GM19239 (cell line): ENCODE data around the gene RSPH9.

Experiments used
- DNase-seq: peaks from one replicate; pipeline ENCODE4 v3.0.0; 2011; ENCODE audit warnings: low spot score; ENCODE audit not compliant: insufficient read length
- FAIRE-seq: peaks from 2 replicates; lab custom pipeline; 2011; peaks lifted over from hg19 to GRCh38; lab: Jason Lieb, UNC

RSPH9 gene, protein sequence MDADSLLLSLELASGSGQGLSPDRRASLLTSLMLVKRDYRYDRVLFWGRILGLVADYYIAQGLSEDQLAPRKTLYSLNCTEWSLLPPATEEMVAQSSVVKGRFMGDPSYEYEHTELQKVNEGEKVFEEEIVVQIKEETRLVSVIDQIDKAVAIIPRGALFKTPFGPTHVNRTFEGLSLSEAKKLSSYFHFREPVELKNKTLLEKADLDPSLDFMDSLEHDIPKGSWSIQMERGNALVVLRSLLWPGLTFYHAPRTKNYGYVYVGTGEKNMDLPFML

DNA sequence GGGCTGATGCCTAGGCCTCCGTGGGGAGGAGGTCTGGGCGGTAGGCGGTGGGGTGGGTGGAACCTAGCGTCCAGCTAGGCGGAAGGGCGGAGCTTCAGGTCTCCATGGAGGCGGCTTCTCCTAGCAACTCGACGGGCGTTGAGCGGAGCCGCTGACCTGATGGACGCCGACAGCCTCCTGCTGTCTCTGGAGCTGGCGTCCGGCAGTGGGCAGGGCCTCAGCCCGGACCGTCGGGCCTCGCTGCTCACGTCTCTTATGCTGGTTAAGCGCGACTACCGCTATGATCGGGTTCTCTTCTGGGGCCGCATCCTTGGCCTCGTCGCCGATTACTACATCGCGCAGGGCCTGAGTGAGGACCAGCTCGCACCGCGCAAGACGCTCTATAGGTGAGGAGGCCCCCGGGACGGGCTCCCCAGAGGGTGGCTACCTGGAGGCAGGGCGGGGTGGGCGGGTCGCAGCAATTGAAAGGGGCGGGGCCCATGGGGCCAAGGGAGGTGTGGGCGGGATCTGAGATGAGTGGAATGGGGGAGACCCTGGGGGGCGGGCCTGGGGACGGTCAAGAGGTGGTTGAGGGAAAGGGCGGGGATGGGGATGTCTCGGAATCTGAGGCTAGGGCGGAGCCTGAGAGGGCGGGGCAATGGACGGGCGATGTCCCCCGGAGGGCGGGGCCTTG lies at the start of gene RSPH9:
Gene RSPH9 (plus strand): TSS at position 97 of the 673 bp plus-strand sequence. CDS start 63 bp downstream, at position 160.
- FAIRE-seq: peak; percentile 73
- DNase-seq: no peak

DNA sequence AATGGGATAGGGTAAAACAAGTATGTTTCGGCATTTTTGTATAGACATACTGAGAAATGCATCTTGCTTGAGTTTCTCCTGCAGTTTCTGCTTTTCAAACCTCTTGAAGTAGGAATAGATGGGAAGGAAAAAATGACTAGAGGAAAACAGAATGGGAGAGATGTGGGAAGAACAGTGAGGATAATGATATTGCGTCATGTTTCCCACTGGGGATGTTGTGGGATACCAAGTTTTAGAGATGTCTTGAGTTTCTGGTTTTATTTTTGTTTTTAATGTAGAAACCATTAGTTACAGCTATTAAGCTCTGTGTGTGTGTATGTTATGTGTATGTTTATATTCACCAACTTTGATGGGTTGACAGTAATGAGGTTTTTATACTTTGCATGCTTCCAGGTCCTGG lies 44.2 kb upstream of the RSPH9 start:
- no peak for DNase-seq
- FAIRE-seq: no peak

DNA sequence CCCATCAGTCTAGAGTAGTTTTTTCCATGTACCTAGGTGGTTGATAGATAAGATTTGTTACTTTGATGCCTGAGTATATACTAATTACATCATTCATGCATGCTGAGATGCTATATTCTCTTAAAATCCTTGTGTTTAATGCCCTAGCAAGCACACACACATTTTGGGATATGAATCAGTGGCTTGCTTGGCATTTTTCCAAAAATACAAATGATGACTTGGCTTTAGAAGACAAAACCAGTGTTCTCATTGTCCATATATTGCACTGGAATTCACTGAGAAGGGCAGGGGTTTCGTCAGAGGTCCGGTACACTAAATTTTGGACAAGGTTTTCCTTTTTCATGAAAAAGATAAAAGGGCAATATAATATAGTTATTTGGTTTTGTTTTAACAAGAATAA lies 40.7 kb upstream of the RSPH9 start:
- DNase-seq (no peak), FAIRE-seq (no peak)

DNA sequence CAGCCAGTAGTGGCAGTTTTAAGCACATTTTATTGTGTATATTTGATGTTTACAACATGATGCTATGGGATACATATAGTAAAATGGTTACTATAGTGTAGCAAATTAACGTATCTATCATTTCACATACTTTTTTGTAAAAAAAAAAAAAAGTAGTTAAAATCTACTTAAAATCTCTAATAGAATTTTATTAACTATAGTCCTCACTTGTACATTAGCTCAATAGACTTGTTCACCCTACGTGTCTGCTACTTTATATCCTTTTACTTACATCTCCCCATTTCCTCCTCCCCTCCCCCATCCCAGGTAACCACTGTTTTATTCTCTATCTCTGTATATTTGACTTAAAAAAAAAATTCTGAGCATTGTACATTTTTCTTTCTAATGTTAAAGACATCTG lies 38.8 kb upstream of the RSPH9 start:
- no peak for FAIRE-seq
- DNase-seq: no peak

DNA sequence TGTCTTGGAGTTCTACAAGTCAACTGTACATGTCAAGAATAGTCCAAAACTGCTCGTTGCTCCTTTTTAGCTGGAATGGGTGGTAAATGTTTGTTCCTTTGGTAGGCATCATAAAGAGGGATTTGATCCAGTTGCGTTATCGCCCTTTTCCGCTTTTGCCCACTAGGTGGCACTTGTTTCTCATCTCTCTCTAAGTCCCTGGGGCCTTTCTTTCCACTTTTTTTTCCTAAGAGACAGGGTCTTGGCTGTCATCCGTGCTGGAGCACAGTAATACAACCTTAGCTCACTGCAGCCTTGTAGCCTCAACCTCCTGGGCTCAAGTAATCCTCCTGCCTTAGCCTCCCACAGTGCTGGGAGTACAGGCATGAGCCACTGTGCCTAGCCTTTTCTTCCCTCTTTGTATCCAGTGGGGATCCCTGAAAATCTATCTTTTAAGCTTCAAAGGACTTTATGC lies 36.5 kb upstream of the RSPH9 start:
- FAIRE-seq: peak; percentile 80
- DNase-seq: no peak

DNA sequence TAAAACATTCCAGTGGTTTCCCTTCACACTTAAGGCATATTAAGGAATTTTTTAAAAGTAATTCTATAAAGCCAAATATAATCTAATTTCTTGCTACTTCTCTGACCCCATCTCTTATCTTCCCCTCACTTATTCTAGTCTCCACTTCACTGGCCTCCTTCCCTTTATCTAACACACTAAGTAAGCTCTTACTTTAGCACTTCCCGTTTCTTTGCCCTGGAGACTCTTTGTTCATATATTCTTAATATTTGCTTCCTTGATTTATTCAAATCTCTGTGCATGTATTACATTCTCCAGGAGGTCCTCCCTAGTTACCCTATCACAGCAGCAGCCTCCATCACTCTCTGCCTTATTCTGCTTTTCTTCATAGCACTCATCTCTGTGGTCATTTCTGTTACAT lies 36.0 kb upstream of the RSPH9 start:
- FAIRE-seq: no peak
- no peak for DNase-seq

DNA sequence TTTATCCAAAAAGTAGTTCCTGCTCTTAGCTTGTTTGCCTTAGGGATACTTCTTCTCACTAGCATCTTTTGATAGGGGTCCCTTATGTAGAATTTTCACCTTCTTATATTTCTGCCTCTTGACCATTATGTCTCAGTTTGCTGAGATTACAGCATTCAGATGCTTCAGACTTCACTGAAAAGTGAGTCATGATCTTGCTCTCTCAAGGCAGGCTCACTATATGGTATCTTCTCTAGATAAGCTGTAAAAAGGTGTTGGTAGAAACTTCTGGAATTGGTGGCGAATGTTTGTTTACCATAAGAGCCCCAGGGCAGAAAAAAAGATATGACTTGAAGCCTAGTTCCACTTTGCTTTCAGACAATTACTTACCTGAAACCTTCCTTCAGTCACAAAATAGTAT lies 35.4 kb upstream of the RSPH9 start:
- DNase-seq: no peak
- no peak for FAIRE-seq

DNA sequence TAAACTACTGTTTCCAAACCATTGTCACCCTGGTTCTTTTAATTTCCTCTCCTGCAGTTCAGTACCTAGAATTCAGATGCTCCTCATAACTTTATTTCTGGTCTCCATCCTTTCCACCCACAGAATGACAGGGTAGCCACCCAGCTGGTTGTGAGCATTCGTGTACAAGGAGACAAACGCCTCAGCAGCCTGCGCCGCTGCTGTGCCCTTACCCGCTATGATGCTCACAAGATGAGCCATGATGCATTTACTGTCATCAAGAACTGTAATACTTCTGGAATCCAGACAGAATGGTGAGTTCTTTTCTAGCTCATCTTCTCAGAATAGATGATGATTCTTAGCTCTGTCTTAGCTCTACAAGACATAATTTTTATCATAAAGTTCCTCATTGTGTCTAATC lies 34.4 kb upstream of the RSPH9 start:
- DNase-seq (no peak), FAIRE-seq (no peak)

DNA sequence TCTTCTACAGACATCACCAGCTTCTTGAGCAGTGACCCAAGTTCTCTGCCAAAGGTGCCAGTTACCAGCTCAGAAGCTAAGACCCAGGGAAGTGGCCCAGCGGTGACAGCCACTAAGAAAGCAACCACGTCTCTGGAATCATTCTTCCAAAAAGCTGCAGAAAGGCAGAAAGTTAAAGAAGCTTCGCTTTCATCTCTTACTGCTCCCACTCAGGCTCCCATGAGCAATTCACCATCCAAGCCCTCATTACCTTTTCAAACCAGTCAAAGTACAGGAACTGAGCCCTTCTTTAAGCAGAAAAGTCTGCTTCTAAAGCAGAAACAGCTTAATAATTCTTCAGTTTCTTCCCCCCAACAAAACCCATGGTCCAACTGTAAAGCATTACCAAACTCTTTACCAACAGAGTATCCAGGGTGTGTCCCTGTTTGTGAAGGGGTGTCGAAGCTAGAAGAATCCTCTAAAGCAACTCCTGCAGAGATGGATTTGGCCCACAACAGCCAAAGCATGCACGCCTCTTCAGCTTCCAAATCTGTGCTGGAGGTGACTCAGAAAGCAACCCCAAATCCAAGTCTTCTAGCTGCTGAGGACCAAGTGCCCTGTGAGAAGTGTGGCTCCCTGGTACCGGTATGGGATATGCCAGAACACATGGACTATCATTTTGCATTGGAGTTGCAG lies 31.0 kb upstream of the RSPH9 start:
- FAIRE-seq (no peak), DNase-seq (no peak)

DNA sequence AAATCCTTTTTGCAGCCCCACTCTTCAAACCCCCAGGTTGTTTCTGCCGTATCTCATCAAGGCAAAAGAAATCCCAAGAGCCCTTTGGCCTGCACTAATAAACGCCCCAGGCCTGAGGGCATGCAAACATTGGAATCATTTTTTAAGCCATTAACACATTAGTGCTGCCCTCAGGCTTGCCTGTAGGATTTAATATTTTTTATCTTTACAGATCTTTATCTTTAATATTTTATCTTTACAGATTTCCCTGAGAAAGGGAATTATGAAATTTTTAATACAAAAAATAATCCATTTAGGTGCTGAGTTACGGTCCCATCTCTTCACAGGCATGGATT lies 30.5 kb upstream of the RSPH9 start:
- FAIRE-seq: no peak
- no peak for DNase-seq

DNA sequence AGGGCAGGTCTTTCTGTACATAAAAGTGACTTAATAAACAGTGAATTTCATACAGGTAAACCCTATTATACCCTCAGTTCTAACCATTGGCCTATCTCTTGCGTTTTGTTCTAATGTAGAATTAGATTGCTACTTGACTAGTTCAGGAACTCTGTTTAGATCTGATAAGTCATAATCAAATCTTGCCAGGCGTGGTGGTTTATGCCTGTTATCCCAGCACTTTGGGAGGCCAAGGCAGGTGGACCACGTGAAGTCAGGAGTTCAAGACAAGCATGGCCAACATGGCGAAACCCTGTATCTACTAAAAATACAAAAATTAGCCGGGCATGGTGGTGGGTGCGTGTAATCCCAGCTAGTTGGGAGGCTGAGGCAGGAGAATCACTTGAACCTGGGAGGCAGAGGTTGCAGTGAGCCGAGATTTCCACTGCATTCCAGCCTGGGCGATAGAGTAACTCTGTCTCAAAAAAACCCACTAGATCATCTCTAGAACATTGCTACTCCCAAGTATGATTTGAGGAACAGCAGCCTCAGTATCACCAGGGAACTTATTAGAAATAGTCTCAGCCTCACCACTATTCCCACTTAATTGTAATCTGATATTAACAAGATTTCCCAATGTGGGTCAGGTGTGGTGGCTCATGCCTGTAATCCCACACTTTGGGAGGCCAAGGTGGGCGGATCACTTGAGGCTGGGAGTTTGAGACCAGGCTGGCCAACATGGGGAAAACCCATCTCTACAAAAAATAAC lies 27.9 kb upstream of the RSPH9 start:
- FAIRE-seq (no peak), DNase-seq (no peak)

DNA sequence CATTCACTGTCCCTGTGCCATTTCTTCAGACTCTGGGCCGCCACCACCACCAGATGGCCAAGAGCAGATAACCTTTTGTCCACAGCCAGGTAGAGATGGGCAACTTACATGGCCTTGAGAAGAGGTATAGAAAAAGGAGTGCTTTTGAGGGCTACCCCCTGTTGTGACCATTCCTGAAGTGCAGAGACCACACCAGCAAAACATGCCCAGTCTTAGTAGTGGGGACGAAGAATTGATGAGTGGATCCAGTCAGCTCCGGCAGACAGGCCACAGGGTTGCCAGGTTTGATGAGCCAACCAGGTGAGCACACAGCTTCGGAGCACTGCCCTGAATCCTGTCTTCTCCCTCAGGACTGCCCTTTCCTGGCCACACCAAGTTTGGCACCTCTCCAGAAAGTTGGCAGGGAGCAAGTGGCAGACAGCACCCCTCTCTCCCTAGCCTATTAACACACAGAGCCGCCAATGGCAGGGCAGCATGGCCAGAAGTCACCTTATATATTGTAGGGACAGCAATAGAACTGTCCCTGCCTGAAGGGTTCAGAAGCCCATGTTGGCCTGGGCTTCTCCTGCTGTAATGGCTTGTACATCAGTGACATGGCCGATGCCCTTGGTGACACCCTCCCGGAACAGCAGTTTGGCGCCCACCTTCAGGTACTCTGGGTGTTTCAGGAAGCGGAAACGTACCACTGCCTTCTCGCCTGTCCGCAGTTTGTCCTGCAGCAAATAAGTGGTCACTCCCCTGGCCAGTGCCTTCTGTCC lies 23.6 kb upstream of the RSPH9 start:
- no peak for DNase-seq
- no peak for FAIRE-seq

DNA sequence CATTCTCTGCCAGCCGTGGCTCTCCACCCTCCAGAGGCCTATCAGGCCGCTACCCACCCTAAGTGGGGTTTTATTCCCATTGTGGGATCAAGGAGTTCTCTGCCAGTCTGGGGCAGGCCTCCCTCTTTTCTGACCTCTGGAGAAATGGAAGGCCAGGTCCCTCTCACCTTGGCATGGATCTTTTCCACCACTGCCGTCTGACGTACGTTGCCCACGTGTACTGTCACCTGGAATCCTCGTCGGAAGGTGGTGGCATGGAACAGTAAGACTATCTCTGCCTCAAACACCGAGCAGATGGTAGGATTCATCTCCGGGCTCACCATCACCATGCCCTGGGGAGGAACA lies 23.0 kb upstream of the RSPH9 start:
- FAIRE-seq (no peak), DNase-seq (no peak)

DNA sequence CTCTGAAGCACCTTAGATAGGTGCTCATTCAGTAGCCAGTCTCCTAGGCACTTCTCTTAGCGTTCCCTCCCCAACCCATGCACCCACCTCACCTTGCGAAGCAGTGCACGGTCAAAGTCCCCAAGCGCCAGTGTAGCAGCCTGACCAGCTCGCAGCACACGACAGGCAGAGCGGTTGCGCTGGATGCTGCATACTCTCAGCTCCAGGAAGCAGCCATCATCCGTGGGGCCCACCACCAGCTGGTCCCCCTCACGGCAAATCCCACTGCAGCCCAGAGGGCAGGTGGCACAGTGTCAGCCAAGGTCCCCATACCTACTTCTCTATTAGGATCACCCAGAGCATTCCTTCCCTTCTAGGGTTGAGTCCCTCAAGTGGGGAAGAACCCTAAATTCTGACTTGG lies 22.3 kb upstream of the RSPH9 start:
- DNase-seq (no peak), FAIRE-seq (no peak)

DNA sequence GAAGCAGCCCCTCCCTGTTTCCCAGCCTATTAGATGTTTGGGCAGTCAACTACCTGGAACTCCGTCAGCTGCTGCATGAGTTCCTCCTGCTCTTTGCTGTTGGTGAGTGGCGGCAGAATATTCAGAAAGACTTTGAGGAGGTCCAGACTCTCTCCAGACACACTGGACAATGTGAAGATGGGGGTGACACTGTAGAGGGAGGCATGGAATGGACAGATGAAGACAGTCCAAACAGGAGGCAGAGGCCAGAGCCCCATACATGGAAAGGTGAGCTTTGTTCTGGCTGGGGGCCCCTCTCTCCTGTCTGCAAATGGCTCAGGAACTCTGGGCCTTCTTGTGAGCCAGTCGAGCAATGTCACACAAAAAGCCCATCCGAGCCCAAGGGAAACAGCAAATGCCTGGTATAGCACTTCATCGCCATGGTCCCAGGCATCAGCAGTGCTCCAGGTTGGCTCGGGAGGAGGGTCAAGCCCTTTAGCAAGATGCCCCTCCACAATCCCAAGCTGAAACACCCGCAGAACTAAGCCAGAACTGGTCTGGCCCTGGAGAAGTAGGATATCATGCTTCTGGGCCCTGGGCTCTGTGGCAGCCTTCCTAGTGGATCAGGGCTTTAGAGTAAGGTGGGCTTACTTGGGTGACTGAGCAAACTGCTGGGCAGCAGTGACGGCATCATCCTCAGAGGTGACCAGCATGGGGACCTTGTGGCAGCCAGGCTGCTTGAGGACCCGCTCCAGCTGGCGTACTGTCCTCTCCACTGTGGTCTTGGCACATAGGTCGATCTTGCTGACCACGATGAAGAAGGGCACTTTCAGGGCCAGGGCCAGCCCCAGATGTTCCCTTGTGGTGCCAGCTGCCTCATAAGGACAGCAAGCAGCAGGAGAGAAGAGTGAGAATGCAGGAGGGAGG lies 20.7 kb upstream of the RSPH9 start:
- FAIRE-seq: no peak
- no peak for DNase-seq

DNA sequence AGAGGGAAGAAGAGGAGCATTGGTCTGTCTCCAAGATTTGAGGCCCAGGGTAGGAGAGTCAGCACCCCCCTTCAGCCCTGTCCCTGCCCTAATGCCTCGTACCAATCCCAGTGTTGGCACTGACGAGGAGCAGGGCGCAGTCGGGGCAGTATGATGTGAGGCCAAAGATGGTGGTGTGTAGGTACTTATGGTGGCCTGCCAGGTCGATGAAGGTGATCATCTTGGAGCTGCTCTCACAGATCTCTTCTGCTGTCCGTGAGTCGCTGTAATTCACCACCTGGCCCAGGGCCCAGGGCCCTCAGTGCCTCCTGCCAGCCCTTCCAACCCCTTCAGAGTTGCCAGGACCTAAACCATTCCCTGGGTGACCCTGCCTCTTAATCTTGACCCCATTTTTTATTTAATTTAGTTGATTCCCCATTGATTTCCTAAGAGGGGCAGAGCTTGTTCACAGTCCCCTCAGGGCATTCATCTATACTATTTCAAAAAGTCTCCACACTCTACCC lies 20.0 kb upstream of the RSPH9 start:
- FAIRE-seq (no peak), DNase-seq (no peak)

DNA sequence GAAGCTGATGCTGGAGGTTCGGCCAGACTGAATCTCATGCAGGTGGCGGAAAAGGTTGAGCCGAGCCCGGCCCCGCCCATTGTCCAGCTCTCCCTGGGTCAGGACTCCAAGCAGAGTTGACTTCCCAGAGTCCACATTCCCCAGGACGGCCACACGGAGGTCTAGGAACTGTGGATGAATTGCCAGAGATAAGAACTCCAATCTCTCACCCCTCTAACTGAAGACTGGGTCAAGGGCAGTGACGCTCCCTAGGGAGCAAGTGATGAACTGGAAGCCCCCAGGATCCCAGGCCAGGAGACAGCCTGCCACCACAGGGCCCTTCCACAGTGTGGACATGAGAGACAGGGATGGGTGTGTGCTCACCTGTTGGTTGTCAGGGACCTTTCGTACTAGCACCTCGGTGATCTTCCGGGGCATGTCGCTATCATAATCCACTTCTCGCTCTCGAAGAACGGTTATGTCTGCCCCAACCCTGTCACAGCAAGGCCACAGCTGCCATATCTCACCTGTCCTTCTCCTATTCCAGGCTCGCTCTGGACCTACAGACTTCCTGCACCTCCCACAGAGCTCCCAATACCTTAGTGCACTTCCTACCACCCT lies 19.3 kb upstream of the RSPH9 start:
- DNase-seq (no peak), FAIRE-seq (no peak)

DNA sequence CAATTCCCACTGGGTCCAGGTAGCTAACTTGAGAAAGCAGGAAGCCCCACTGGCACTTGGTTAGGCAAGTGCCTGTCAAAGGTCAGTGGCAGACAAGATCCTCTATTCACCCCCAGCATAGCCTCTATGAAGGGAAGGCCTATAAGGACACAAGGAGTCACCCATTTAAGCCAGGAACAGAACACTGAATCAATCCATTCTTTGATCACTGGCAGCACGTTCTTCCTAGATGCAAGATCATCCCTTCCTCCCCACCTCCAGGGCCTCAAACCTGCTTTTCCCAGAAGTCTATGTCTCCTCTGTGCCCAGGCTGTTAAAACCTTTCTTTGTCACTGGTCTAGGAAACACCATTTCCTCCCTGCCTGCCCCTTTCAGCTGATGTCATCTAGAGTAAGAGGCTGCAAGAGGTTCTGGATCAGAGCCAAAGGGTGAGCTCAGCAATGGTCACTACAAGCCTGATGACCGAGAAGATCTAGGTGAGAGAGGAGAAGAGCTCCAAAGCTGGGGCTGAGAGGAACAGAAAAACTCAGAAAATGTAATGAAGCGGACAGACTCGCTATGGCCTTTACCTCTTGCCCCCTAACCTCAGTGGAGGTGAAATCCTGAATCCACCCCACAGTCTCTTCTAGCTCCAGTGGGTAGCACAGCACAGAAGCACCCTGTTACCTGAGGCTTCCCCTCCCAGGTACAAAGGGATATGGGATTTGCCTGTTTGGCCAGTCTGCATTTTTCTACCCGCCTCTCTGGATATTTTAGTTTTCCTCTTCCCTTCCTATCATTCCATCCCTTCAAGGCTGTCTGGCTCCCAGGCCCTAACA lies 17.6 kb upstream of the RSPH9 start:
- FAIRE-seq (no peak), DNase-seq (no peak)
